ENCODE data around the gene GSAP.
"Not testable (repeated sequence)": the region's sequence is repeated elsewhere in the genome, so short reads cannot be mapped to it uniquely, and the experiment has no call there.

GRCh38 chr7:77345426-77345825 lies 70.7 kb downstream of the GSAP start:
- not testable (repeated sequence) for TF ChIP-seq CTCF (IDR thresholded peaks at IDR 0.05); ZSCAN18 (CRISPR knock-in tag; IDR thresholded peaks at IDR 0.05); NR1H2 (CRISPR knock-in tag; IDR thresholded peaks at IDR 0.05); JUN (CRISPR knock-in tag; IDR thresholded peaks at IDR 0.05); SP1 (CRISPR knock-in tag; conservative IDR thresholded peaks at IDR 0.05); NFYB (CRISPR knock-in tag; conservative IDR thresholded peaks at IDR 0.05; ENCODE audit: low read depth); PRRX2 (CRISPR knock-in tag; IDR thresholded peaks at IDR 0.05); ZNF281 (CRISPR knock-in tag; IDR thresholded peaks at IDR 0.05)
